Keratinocyte (primary cell): ENCODE data around the gene LRRN3. TPM values are rescaled to one million over a fixed set of nuclear protein-coding genes. Genes with fewer than 3 reads are reported as not detected.

Experiments
- DNase-seq: peaks from one replicate; pipeline ENCODE4 v3.0.0-alpha.2; 2011; ENCODE audit warnings: low read depth, missing footprints, low spot score
- FAIRE-seq: peaks from 2 replicates; lab custom pipeline; 2011; peaks lifted over from hg19 to GRCh38; lab: Jason Lieb, UNC
- H2AFZ ChIP-seq: 2 replicates; pipeline ENCODE4 v1.6.0; 2012; ENCODE audit warnings: low read length, control low read depth, inconsistent platforms; ENCODE audit not compliant: control insufficient read depth
- H3K27ac ChIP-seq: 2 replicates; pipeline ENCODE4 v1.5.1; 2011; ENCODE audit warnings: low read length; ENCODE audit not compliant: control insufficient read depth, insufficient read depth
- H3K27me3 ChIP-seq: 3 replicates; pipeline ENCODE4 v1.6.0; 2011; ENCODE audit warnings: low read length; ENCODE audit not compliant: control insufficient read depth, insufficient read depth; ENCODE audit errors: extremely low read depth
- H3K36me3 ChIP-seq, 2 experiments: 2 replicates in 1 of 2; 3 replicates in 1 of 2; pipeline ENCODE4 v1.5.1; 2011; ENCODE audit warnings: low read length in 2 of 2, mild to moderate bottlenecking in 1 of 2; ENCODE audit not compliant: control insufficient read depth in 2 of 2, insufficient read depth in 2 of 2; ENCODE audit errors: extremely low read depth in 1 of 2
- H3K4me1 ChIP-seq: 3 replicates; pipeline ENCODE4 v1.5.1; 2011; ENCODE audit warnings: low read length; ENCODE audit not compliant: control insufficient read depth, insufficient read depth; ENCODE audit errors: extremely low read depth
- H3K4me2 ChIP-seq: 3 replicates; pipeline ENCODE4 v1.6.0; 2011; ENCODE audit warnings: low read depth, low read length; ENCODE audit not compliant: control insufficient read depth, insufficient read depth; ENCODE audit errors: extremely low read depth
- H3K4me3 ChIP-seq, 3 experiments: fragments of 200-600 bp in 1 of 3; sonication (generic) in 1 of 3; 2 replicates in 2 of 3; 3 replicates in 1 of 3; pipeline ENCODE4 v1.5.1; 2011 to 2016; ENCODE audit warnings: low read length in 3 of 3, mild to moderate bottlenecking in 3 of 3, control low read depth in 2 of 3, inconsistent platforms in 1 of 3, low read depth in 1 of 3, mixed read lengths in 1 of 3, mixed run types in 1 of 3, moderate library complexity in 1 of 3; ENCODE audit not compliant: control insufficient read depth in 2 of 3, insufficient read depth in 2 of 3; ENCODE audit errors: extremely low read depth in 1 of 3
- H3K79me2 ChIP-seq: 2 replicates; pipeline ENCODE4 v1.6.0; 2012; ENCODE audit warnings: low read length; ENCODE audit not compliant: control insufficient read depth, insufficient read depth
- H3K9ac ChIP-seq: 3 replicates; pipeline ENCODE4 v1.6.0; 2011; ENCODE audit warnings: low read length; ENCODE audit not compliant: control insufficient read depth, insufficient read depth; ENCODE audit errors: extremely low read depth
- H3K9me1 ChIP-seq: 3 replicates; pipeline ENCODE4 v1.6.0; 2011; ENCODE audit warnings: low read length; ENCODE audit not compliant: control insufficient read depth, insufficient read depth; ENCODE audit errors: extremely low read depth
- H3K9me3 ChIP-seq: 2 replicates; pipeline ENCODE4 v1.5.1; 2012; ENCODE audit warnings: low read depth, low read length; ENCODE audit not compliant: control insufficient read depth
- H4K20me1 ChIP-seq: 3 replicates; pipeline ENCODE4 v1.6.0; 2011; ENCODE audit warnings: low read length; ENCODE audit not compliant: control insufficient read depth, insufficient read depth; ENCODE audit errors: extremely low read depth
- CTCF ChIP-seq, 3 experiments: IDR thresholded peaks in 1 of 3; conservative IDR thresholded peaks in 1 of 3; optimal IDR thresholded peaks in 1 of 3; 2 replicates in 2 of 3; 3 replicates in 1 of 3; pipeline versions ENCODE3 to v1.5.1; 2011; ENCODE audit warnings: low read length in 3 of 3, mild to moderate bottlenecking in 3 of 3, moderate library complexity in 2 of 3, control low read depth in 1 of 3, inconsistent platforms in 1 of 3; ENCODE audit not compliant: insufficient read depth in 2 of 3; ENCODE audit errors: extremely low read depth in 1 of 3
- EZH2 ChIP-seq: IDR thresholded peaks from one replicate; pipeline ENCODE4 v1.6.1; 2012; ENCODE audit warnings: inconsistent platforms, mild to moderate bottlenecking, low read length, moderate library complexity
- dilution Hi-C: fragments of 300-500 bp; cut with MboI; formaldehyde crosslinking; loops from one replicate; pipeline ENCODE4 v1.7.0; 2020; ENCODE audit warnings: low sequenced_read_pairs; ENCODE audit not compliant: extremely low pct_ligation_motif_present
- polyA minus RNA-seq, 3 experiments: library from RNA; depleted of rRNA, polyadenylated mRNA; stranded (reverse); fragments of >200 nt; gene quantifications; 1 replicate in 1 of 3; 2 replicates in 1 of 3; 3 replicates in 1 of 3; pipeline ENCODE4 v1.2.3, GENCODE V29; 2011
- polyA plus RNA-seq, 5 experiments: library from polyadenylated mRNA; depleted of rRNA in 3 of 5; stranded (reverse) in 3 of 5; stranded (forward) in 1 of 5; unstranded in 1 of 5; fragments of >200 nt; gene quantifications; 1 replicate in 1 of 5; 2 replicates in 3 of 5; 3 replicates in 1 of 5; pipeline versions ENCODE4 v1.2.1 to v1.2.3, GENCODE V29; 2011 to 2012; ENCODE audit warnings: missing spikeins in 2 of 5, low read depth in 1 of 5, low replicate concordance in 1 of 5

The LRRN3 gene
- polyA plus RNA-seq (not detected in 3 replicates), polyA minus RNA-seq (not detected in 3 replicates)
- not detected for polyA plus RNA-seq (2011; ENCODE audit: low read depth)
- not detected in 2 replicates for polyA plus RNA-seq (2011; cell fraction: cytosol; rRNA removed)
- not detected in 2 replicates for polyA plus RNA-seq (2011; cell fraction: nucleus; rRNA removed)
- polyA plus RNA-seq (2012; ENCODE audit: low replicate concordance) = 0.14 TPM in 1 of 2 replicates, not detected in the other
- not detected for polyA minus RNA-seq (2011; cell fraction: cytosol; rRNA and poly(A)+ RNA removed)
- not detected in 2 replicates for polyA minus RNA-seq (2011; cell fraction: nucleus; rRNA and poly(A)+ RNA removed)

- H2AFZ ChIP-seq = no peak within 1 kb of the TSS
- dilution Hi-C loops = no loop called here
- H3K4me1 ChIP-seq = no peaks in the 10 kb centered on the region
- no peak within 1 kb of the TSS for H3K4me2 ChIP-seq
- no peak within 1 kb of the TSS for H3K4me3 ChIP-seq
- no peak within 1 kb of the TSS for H3K27ac ChIP-seq
- no peaks in the 10 kb centered on the region for H4K20me1 ChIP-seq
- FAIRE-seq = no peak
- no peak for TF ChIP-seq EZH2
- TF ChIP-seq CTCF (optimal IDR thresholded peaks at IDR 0.05 in 1 of 3, IDR thresholded peaks at IDR 0.05 in 1 of 3, conservative IDR thresholded peaks at IDR 0.05 in 1 of 3; ENCODE audit: extremely low read depth in 1 of 3, insufficient read depth in 2 of 3, low read length in 3 of 3) = no peak
- H3K36me3 ChIP-seq = no peaks in the 10 kb centered on the region
- H3K9ac ChIP-seq = no peak within 1 kb of the TSS
- no peaks in the 10 kb centered on the region for H3K9me3 ChIP-seq
- H3K27me3 ChIP-seq = no peaks in the 10 kb centered on the region
- no peaks in the 10 kb centered on the region for H3K9me1 ChIP-seq
- DNase-seq = no peak
- no peaks in the 10 kb centered on the region for H3K79me2 ChIP-seq
Observed at GRCh38 chr7:111090846-111091245, at the start of gene LRRN3. LRRN3 (plus strand) TSS chr7:111091127; CDS start chr7:111122773, 31,646 bp downstream.

DNA sequence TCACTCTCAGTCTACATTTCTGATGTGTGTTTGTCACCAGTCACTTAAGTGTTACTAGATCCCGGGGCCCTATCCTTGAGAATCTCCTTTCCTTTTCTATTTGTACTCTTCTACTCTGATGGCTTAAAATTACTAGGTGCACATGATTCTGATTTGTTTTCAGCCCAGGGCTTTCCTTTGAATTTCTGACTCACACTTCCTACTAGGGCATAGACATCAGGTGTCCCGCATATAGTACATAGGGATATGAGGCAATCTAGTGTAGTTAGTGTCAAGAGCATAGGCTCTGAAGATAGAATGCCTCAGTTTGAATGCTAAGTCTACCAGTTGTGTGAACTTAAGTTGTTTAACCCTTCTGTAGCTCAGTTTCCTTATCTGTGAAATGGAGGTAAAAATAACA, 49.4 kb upstream of the LRRN3 start:
- no peaks in the 10 kb centered on the region for H3K79me2 ChIP-seq
- H3K4me1 ChIP-seq = no peaks in the 10 kb centered on the region
- H3K9me1 ChIP-seq = no peaks in the 10 kb centered on the region
- no peak for DNase-seq
- peak; percentile 26 for FAIRE-seq
- no peaks in the 10 kb centered on the region for H3K9me3 ChIP-seq
- no peak overlapping the region for H3K27ac ChIP-seq
- H2AFZ ChIP-seq = no peak overlapping the region
- no peak overlapping the region for H3K4me2 ChIP-seq
- dilution Hi-C loops = no loop called here
- H3K36me3 ChIP-seq = no peaks in the 10 kb centered on the region
- H3K27me3 ChIP-seq = no peaks in the 10 kb centered on the region
- H3K9ac ChIP-seq = no peak overlapping the region
- no peak overlapping the region for H3K4me3 ChIP-seq
- H4K20me1 ChIP-seq = no peaks in the 10 kb centered on the region
- TF ChIP-seq CTCF (optimal IDR thresholded peaks at IDR 0.05 in 1 of 3, IDR thresholded peaks at IDR 0.05 in 1 of 3, conservative IDR thresholded peaks at IDR 0.05 in 1 of 3; ENCODE audit: extremely low read depth in 1 of 3, insufficient read depth in 2 of 3, low read length in 3 of 3) = no peak
- no peak for TF ChIP-seq EZH2
